Adrenal gland (tissue), 5 donors: ENCODE results near the gene HLF.

Experiments used
- POLR2A ChIP-seq, 2 donors: fragments of 450-650 bp; IDR thresholded peaks; one replicate each; pipeline ENCODE4 v1.6.1; 2017; ENCODE audit warnings: antibody characterized with exemption in 2 of 2, mild to moderate bottlenecking in 2 of 2, moderate library complexity in 1 of 2
- TF ChIP-seq, protein P1 (sequence below), 6 experiments: fragments of 450-650 bp in 4 of 6; fragments of 200-600 bp in 2 of 6; sonication (generic) in 1 of 6; IDR thresholded peaks; 1 replicate in 5 of 6; 2 replicates in 1 of 6; pipeline versions ENCODE4 v1.5.1 to v1.8.0; 2016 to 2021; ENCODE audit warnings: antibody characterized with exemption in 6 of 6, mild to moderate bottlenecking in 2 of 6, moderate library complexity in 1 of 6
- donor health status: DM: no; HTN: no; CAD: no.

DNA sequence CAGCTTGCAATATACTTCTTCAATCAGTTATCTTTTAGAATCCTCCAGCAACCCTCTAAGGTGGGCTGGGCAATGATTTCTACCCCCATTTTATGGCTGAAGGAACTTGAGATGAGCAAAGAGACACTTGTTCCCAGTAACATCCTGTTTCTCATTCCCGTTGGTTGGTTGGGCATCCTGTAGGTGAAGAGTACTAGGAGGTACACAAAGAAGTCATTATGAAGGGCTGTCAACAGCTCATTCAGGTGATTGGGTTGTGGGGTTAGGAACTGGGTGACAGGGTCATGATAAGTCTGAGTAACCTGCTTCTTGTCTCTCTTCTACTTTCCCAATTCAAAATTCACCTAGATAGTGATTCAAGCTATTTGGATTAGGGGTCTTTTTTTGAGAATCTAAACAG is 80.4 kb downstream of the HLF start:
- TF ChIP-seq, protein P1, sequence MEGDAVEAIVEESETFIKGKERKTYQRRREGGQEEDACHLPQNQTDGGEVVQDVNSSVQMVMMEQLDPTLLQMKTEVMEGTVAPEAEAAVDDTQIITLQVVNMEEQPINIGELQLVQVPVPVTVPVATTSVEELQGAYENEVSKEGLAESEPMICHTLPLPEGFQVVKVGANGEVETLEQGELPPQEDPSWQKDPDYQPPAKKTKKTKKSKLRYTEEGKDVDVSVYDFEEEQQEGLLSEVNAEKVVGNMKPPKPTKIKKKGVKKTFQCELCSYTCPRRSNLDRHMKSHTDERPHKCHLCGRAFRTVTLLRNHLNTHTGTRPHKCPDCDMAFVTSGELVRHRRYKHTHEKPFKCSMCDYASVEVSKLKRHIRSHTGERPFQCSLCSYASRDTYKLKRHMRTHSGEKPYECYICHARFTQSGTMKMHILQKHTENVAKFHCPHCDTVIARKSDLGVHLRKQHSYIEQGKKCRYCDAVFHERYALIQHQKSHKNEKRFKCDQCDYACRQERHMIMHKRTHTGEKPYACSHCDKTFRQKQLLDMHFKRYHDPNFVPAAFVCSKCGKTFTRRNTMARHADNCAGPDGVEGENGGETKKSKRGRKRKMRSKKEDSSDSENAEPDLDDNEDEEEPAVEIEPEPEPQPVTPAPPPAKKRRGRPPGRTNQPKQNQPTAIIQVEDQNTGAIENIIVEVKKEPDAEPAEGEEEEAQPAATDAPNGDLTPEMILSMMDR (IDR thresholded peaks at IDR 0.05) = no peak
- no peak for TF ChIP-seq POLR2A (IDR thresholded peaks at IDR 0.05)
